ENCODE data around the gene KRTAP10-9.
"Not testable (repeated sequence)": the region's sequence is repeated elsewhere in the genome, so short reads cannot be mapped to it uniquely, and the experiment has no call there.

KRTAP10-9 gene

GRCh38 chr21:44628707-44629391, 2.0 kb downstream of the KRTAP10-9 start:
- Mint-ChIP-seq H3K27ac (no peak overlapping the region), H3K4me3 (no peak overlapping the region), H3K9me3 (peaks cover 60% of the 10 kb centered on the region), H3K4me1 (peaks cover 7% of the 10 kb centered on the region), H3K36me3 (ENCODE audit: low read depth) (peaks cover 27% of the 10 kb centered on the region), H3K27me3 (ENCODE audit: low read depth, poor library complexity) (peaks cover 10% of the 10 kb centered on the region)
- TF ChIP-seq CTCF (IDR thresholded peaks at IDR 0.05), result no peak
- DNase-seq, result no peak

GRCh38 chr21:44630440-44630839, 3.5 kb downstream of the KRTAP10-9 start:
- TF ChIP-seq CTCF (IDR thresholded peaks at IDR 0.05), result no peak
- Mint-ChIP-seq H3K4me3 (no peak overlapping the region), H3K36me3 (ENCODE audit: low read depth) (peaks cover 18% of the 10 kb centered on the region), H3K9me3 (peaks cover 54% of the 10 kb centered on the region), H3K27ac (no peak overlapping the region), H3K4me1 (peaks cover 7% of the 10 kb centered on the region), H3K27me3 (ENCODE audit: low read depth, poor library complexity) (peaks cover 7% of the 10 kb centered on the region)
- DNase-seq, result no peak

GRCh38 chr21:44632067-44632466, 5.2 kb downstream of the KRTAP10-9 start:
- peaks cover 7% of the 10 kb centered on the region for H3K27me3 Mint-ChIP-seq (ENCODE audit: low read depth, poor library complexity)
- H3K9me3 Mint-ChIP-seq, result peaks cover 50% of the 10 kb centered on the region
- no peak for TF ChIP-seq CTCF (IDR thresholded peaks at IDR 0.05)
- no peak for DNase-seq
- peaks cover 18% of the 10 kb centered on the region for H3K36me3 Mint-ChIP-seq (ENCODE audit: low read depth)
- no peak overlapping the region for H3K27ac Mint-ChIP-seq
- peaks cover 9% of the 10 kb centered on the region for H3K4me1 Mint-ChIP-seq
- no peak overlapping the region for H3K4me3 Mint-ChIP-seq

GRCh38 chr21:44636209-44637017, 9.5 kb downstream of the KRTAP10-9 start:
- peaks cover 51% of the 10 kb centered on the region for H3K9me3 Mint-ChIP-seq
- peaks cover 3% of the 10 kb centered on the region for H3K27me3 Mint-ChIP-seq (ENCODE audit: low read depth, poor library complexity)
- H3K4me3 Mint-ChIP-seq, result no peak overlapping the region
- H3K27ac Mint-ChIP-seq, result no peak overlapping the region
- H3K4me1 Mint-ChIP-seq, result peaks cover 10% of the 10 kb centered on the region
- DNase-seq, result no peak
- H3K36me3 Mint-ChIP-seq (ENCODE audit: low read depth), result peaks cover 9% of the 10 kb centered on the region
- TF ChIP-seq CTCF (IDR thresholded peaks at IDR 0.05), result no peak

GRCh38 chr21:44637018-44637850, 10.3 kb downstream of the KRTAP10-9 start, which contains the start of gene KRTAP10-10:
Gene KRTAP10-10 (plus strand): TSS chr21:44637356. CDS start chr21:44637418, 62 bp downstream.
- Mint-ChIP-seq H3K4me1 (peaks cover 10% of the 10 kb centered on the region), H3K9me3 (peaks cover 51% of the 10 kb centered on the region), H3K36me3 (ENCODE audit: low read depth) (peaks cover under 1% of the 10 kb centered on the region), H3K27me3 (ENCODE audit: low read depth, poor library complexity) (peaks cover 3% of the 10 kb centered on the region), H3K4me3 (no peak within 1 kb of the TSS), H3K27ac (no peak within 1 kb of the TSS)
- TF ChIP-seq CTCF (IDR thresholded peaks at IDR 0.05), result no peak
- DNase-seq, result no peak

- H3K4me3 Mint-ChIP-seq; DNase-seq; H3K27me3 Mint-ChIP-seq (ENCODE audit: low read depth, poor library complexity); H3K27ac Mint-ChIP-seq; H3K36me3 Mint-ChIP-seq (ENCODE audit: low read depth): not testable (repeated sequence)
- Mint-ChIP-seq H3K4me1 (peaks cover 10% of the 10 kb centered on the region), H3K9me3 (peaks cover 49% of the 10 kb centered on the region)
These were observed 11.0 kb downstream of the KRTAP10-9 start for GRCh38 chr21:44637851-44638348.

GRCh38 chr21:44638506-44639330, 11.8 kb downstream of the KRTAP10-9 start:
- H3K4me3 Mint-ChIP-seq, result not testable (repeated sequence)

More at GRCh38 chr21:44638506-44639330, 11.8 kb downstream of the KRTAP10-9 start:
- not testable (repeated sequence) for H3K27ac Mint-ChIP-seq; H3K36me3 Mint-ChIP-seq (ENCODE audit: low read depth); DNase-seq; H3K27me3 Mint-ChIP-seq (ENCODE audit: low read depth, poor library complexity)
- H3K4me1 Mint-ChIP-seq, result peaks cover 10% of the 10 kb centered on the region
- H3K9me3 Mint-ChIP-seq, result peaks cover 49% of the 10 kb centered on the region
